Lower leg skin (tissue), 3 donors: Measurements from ENCODE around the gene LTBP2.

Source experiments
- POLR2A ChIP-seq, 2 donors: fragments of 450-650 bp; IDR thresholded peaks; one replicate each; pipeline ENCODE4 v1.6.1; 2016 to 2017; ENCODE audit warnings: antibody characterized with exemption in 2 of 2, mild to moderate bottlenecking in 1 of 2, moderate library complexity in 1 of 2
- TF ChIP-seq, protein P1 (sequence below), 3 donors: fragments of 450-650 bp; IDR thresholded peaks; one replicate each; pipeline ENCODE4 v1.5.1; 2016; ENCODE audit warnings: antibody characterized with exemption in 3 of 3, mild to moderate bottlenecking in 3 of 3, moderate library complexity in 2 of 3

DNA sequence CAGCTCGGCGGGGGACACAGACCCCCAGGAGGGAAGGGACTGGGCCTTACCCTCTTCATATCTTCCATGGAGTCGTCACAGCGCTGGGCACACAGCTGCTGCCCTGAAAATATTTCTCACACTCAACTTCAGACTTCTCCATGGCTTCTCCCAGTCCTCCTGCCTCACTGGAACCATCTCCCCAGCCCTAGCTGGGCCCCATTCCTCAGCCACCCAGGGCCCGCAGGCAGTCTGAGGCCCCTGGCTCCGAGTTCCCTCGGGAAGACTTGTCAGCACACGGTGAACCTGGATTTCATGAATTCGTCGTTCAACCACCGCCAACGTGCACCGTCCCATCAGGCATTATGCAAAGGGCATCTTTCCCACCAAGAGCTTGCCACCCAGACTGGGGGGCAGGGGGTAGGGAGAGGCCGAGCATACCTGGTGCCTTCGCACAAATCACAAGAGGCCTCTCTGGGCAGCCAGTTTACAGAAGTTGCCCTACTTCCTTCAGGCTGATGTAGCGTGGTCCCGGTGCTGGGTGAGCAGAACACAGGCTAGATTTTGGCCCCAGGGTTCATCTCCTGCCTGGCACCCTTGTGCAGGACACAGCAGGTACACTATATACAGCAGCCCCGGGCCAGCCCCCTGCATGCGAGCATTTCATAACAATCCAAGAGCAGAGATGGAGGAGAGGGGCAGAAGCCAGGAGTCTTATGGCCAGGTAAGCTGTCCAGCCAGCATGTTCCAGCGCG is 44.2 kb downstream of the LTBP2 start:
- TF ChIP-seq, protein P1, sequence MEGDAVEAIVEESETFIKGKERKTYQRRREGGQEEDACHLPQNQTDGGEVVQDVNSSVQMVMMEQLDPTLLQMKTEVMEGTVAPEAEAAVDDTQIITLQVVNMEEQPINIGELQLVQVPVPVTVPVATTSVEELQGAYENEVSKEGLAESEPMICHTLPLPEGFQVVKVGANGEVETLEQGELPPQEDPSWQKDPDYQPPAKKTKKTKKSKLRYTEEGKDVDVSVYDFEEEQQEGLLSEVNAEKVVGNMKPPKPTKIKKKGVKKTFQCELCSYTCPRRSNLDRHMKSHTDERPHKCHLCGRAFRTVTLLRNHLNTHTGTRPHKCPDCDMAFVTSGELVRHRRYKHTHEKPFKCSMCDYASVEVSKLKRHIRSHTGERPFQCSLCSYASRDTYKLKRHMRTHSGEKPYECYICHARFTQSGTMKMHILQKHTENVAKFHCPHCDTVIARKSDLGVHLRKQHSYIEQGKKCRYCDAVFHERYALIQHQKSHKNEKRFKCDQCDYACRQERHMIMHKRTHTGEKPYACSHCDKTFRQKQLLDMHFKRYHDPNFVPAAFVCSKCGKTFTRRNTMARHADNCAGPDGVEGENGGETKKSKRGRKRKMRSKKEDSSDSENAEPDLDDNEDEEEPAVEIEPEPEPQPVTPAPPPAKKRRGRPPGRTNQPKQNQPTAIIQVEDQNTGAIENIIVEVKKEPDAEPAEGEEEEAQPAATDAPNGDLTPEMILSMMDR (IDR thresholded peaks at IDR 0.05): no peak
- TF ChIP-seq POLR2A (IDR thresholded peaks at IDR 0.05): no peak
